Endothelial cell of umbilical vein (primary cell): Measurements from ENCODE around the gene CENPP. TPM values are rescaled to one million over a fixed set of nuclear protein-coding genes. Genes with fewer than 3 reads are reported as not detected.

Experiments used
- BruUV-seq: library from RNA; stranded (reverse); fragments of 400-500 nt; replicated peaks from 2 replicates; lab custom pipeline; 2021; lab: Mats Ljungman, UMichigan
- CTCF ChIA-PET: fragments of 300-600, 350-600 bp; sonication (Branson Sonifier 250); formaldehyde crosslinking; loops from one replicate; lab custom pipeline; 2021; ENCODE audit warnings: antibody characterized with exemption, inconsistent platforms; lab: Charles Lee
- POLR2A ChIA-PET: fragments of 300-600, 350-600 bp; sonication (Branson Sonifier 250); formaldehyde crosslinking; loops from one replicate; lab custom pipeline; 2021; ENCODE audit warnings: antibody characterized with exemption, inconsistent platforms; lab: Charles Lee
- DNase-seq: peaks from one replicate; pipeline ENCODE4 v3.0.0-alpha.2; 2011; ENCODE audit warnings: low read depth, low spot score
- FAIRE-seq: peaks from 2 replicates; lab custom pipeline; 2011; peaks lifted over from hg19 to GRCh38; lab: Jason Lieb, UNC
- H2AFZ ChIP-seq: 2 replicates; pipeline ENCODE4 v1.6.0; 2012; ENCODE audit warnings: low read depth, low read length, control low read depth, inconsistent platforms
- H3K27ac ChIP-seq: 2 replicates; pipeline ENCODE4 v1.5.1; 2011; ENCODE audit warnings: low read depth, mild to moderate bottlenecking, control low read depth, low read length, moderate library complexity; ENCODE audit not compliant: insufficient read depth
- H3K27me3 ChIP-seq, 2 experiments: 2 replicates each; pipeline versions ENCODE4 v1.6.0 to v1.6.1; 2011; ENCODE audit warnings: low read length in 2 of 2, mixed read lengths in 1 of 2; ENCODE audit not compliant: control insufficient read depth in 2 of 2, insufficient read depth in 2 of 2
- H3K36me3 ChIP-seq, 2 experiments: 2 replicates in 1 of 2; 3 replicates in 1 of 2; pipeline ENCODE4 v1.5.1; 2011; ENCODE audit warnings: low read length in 2 of 2, mild to moderate bottlenecking in 1 of 2, moderate library complexity in 1 of 2; ENCODE audit not compliant: control insufficient read depth in 2 of 2, insufficient read depth in 2 of 2; ENCODE audit errors: extremely low read depth in 1 of 2
- H3K4me1 ChIP-seq: 3 replicates; pipeline ENCODE4 v1.5.1; 2011; ENCODE audit warnings: mild to moderate bottlenecking, low read length; ENCODE audit not compliant: control insufficient read depth, insufficient read depth; ENCODE audit errors: extremely low read depth
- H3K4me2 ChIP-seq: 2 replicates; pipeline ENCODE4 v1.6.1; 2011; ENCODE audit warnings: low read length, control low read depth, mixed read lengths; ENCODE audit not compliant: insufficient read depth
- H3K4me3 ChIP-seq, 3 experiments: fragments of 200-600 bp in 1 of 3; sonication (generic), shearing (Covaris generic) in 1 of 3; replicated peaks in 1 of 3; 2 replicates each; pipeline ENCODE4 v1.5.1; 2011 to 2016; ENCODE audit warnings: control low read depth in 3 of 3, low read length in 3 of 3, mild to moderate bottlenecking in 2 of 3, inconsistent platforms in 1 of 3, low read depth in 1 of 3, moderate library complexity in 1 of 3; ENCODE audit not compliant: insufficient read depth in 1 of 3
- H3K79me2 ChIP-seq: 2 replicates; pipeline ENCODE4 v1.6.0; 2012; ENCODE audit warnings: low read length, inconsistent platforms; ENCODE audit not compliant: control insufficient read depth, insufficient read depth
- H3K9ac ChIP-seq: replicated peaks from 2 replicates; pipeline ENCODE3; 2011; ENCODE audit warnings: low read length, control low read depth; ENCODE audit not compliant: insufficient read depth; ENCODE audit errors: extremely low read depth
- H3K9me1 ChIP-seq: replicated peaks from 3 replicates; pipeline ENCODE4 v1.6.0; 2011; ENCODE audit warnings: mild to moderate bottlenecking, low read length; ENCODE audit not compliant: control insufficient read depth, insufficient read depth; ENCODE audit errors: extremely low read depth
- H3K9me3 ChIP-seq: replicated peaks from 2 replicates; pipeline ENCODE4 v1.5.1; 2012; ENCODE audit warnings: low read length, inconsistent platforms; ENCODE audit not compliant: control insufficient read depth, insufficient read depth
- H4K20me1 ChIP-seq: replicated peaks from 2 replicates; pipeline ENCODE3; 2011; ENCODE audit warnings: mild to moderate bottlenecking, low read length; ENCODE audit not compliant: control insufficient read depth, insufficient read depth; ENCODE audit errors: extremely low read depth
- CTCF ChIP-seq, 2 donors: IDR thresholded peaks; 1 replicate in 1 of 2; 2 replicates in 1 of 2; pipeline ENCODE4 v1.5.1; 2011; ENCODE audit warnings: low read length in 2 of 2, mild to moderate bottlenecking in 2 of 2, moderate library complexity in 2 of 2, control low read depth in 1 of 2, inconsistent platforms in 1 of 2, low read depth in 1 of 2; ENCODE audit not compliant: insufficient read depth in 1 of 2; ENCODE audit errors: extremely low read depth in 1 of 2
- EZH2 ChIP-seq: IDR thresholded peaks from 2 replicates; pipeline ENCODE4 v1.6.1; 2012; ENCODE audit warnings: borderline replicate concordance, low read depth, mild to moderate bottlenecking, moderate library complexity, low read length, inconsistent platforms; ENCODE audit not compliant: severe bottlenecking
- FOS ChIP-seq: IDR thresholded peaks from 2 replicates; pipeline ENCODE4 v1.6.1; 2011; ENCODE audit warnings: mild to moderate bottlenecking, low read length, moderate library complexity, borderline replicate concordance; ENCODE audit not compliant: insufficient read depth
- GATA2 ChIP-seq: IDR thresholded peaks from 2 replicates; pipeline ENCODE4 v1.7.0; 2011; ENCODE audit warnings: low read depth, mild to moderate bottlenecking, moderate library complexity, mixed read lengths, low read length; ENCODE audit not compliant: insufficient read length, insufficient read depth
- JUN ChIP-seq: IDR thresholded peaks from 2 replicates; pipeline ENCODE4 v1.6.1; 2011; ENCODE audit warnings: borderline replicate concordance, low read depth; ENCODE audit not compliant: insufficient read length, insufficient read depth
- MYC ChIP-seq: IDR thresholded peaks from one replicate; pipeline ENCODE4 v1.6.1; 2011; ENCODE audit warnings: mild to moderate bottlenecking, low read depth, low read length
- POLR2A ChIP-seq: IDR thresholded peaks from 2 replicates; pipeline ENCODE4 v1.6.1; 2012; ENCODE audit warnings: low read depth, mild to moderate bottlenecking, control low read depth, low read length
- POLR2AphosphoS5 ChIP-seq: IDR thresholded peaks from 2 replicates; pipeline ENCODE4 v1.6.1; 2012; ENCODE audit warnings: low read depth, mild to moderate bottlenecking, control low read depth, low read length, moderate library complexity; ENCODE audit not compliant: insufficient read depth
- dilution Hi-C: fragments of 300-500 bp; cut with MboI; formaldehyde crosslinking; loops from one replicate; pipeline ENCODE4 v1.15.0; 2019; ENCODE audit warnings: low sequenced_read_pairs; ENCODE audit not compliant: extremely low pct_ligation_motif_present
- intact Hi-C: fragments of 100-400 bp; cut with micrococcal nuclease; formaldehyde crosslinking; loops from one replicate; pipeline ENCODE4 v1.10.0; 2022
- polyA plus RNA-seq, 4 experiments: library from polyadenylated mRNA; depleted of rRNA in 3 of 4; stranded (reverse) in 3 of 4; unstranded in 1 of 4; fragments of >200 nt; gene quantifications; 2 replicates each; pipeline versions ENCODE4 v1.2.1 to v1.2.3, GENCODE V29; 2011 to 2012; ENCODE audit warnings: missing spikeins in 1 of 4
- total RNA-seq: library from RNA; stranded (reverse); gene quantifications from 2 replicates; pipeline ENCODE4 v1.2.3, GENCODE V29; 2021

The CENPP gene
- total and polyA plus RNA-seq, 2 donors (not counting 3 experiments of a cell fraction or from before 2014, with no cell fraction given), result 1.2 to 12.0 TPM

DNA sequence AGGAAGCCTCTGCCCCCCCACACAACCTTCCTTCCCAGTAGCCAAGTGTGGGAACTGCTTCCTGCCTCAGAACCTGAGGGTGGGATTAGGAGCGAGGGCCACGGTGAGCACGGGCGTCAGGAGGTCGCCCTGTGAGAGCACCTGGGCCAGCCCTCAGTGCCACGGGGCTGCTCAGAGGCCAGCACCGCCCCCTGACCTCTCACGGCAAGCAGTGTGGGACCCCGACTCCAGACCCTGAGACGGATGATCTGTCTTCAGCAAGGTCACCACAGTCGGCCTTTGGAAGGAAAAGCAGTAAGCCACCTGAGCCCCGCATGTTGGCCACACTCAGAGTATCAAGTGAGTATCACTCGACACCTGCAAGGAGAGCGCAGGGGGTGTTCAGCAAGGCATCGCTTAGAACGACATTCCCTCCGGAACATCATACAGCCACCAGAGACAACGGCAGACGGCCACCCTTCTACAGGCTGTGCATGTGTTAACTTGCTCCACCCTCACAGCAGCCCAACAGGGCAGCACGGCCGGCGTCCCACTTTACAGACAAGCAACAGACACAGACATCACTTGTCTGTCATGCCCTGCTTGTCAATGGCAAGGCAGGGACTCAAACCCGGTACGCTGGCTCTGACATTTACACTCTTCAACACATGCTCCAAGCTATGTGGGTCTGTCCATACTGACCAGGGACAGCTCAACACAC is 294.0 kb downstream of the CENPP start:
- CTCF ChIA-PET, result no interaction called here
- FAIRE-seq, result no peak
- no peak overlapping the region for H3K9ac ChIP-seq
- H3K27ac ChIP-seq, result no peak overlapping the region
- dilution Hi-C loops (no loop called here), intact Hi-C loops (no loop called here)
- POLR2A ChIA-PET, result no interaction called here
- H3K79me2 ChIP-seq, result no peaks in the 10 kb centered on the region
- H2AFZ ChIP-seq, result no peak overlapping the region
- H3K4me2 ChIP-seq, result no peak overlapping the region
- TF ChIP-seq EZH2 (no peak), POLR2A (no peak), MYC (no peak), CTCF (IDR thresholded peaks at IDR 0.05; ENCODE audit: extremely low read depth in 1 of 2, insufficient read depth in 1 of 2, low read depth in 1 of 2, low read length in 2 of 2) (no peak), FOS (no peak), GATA2 (no peak), POLR2AphosphoS5 (no peak), JUN (no peak)
- H3K9me3 ChIP-seq, result no peaks in the 10 kb centered on the region
- no peak for DNase-seq
- H3K4me3 ChIP-seq, result no peak overlapping the region
- no peaks in the 10 kb centered on the region for H3K4me1 ChIP-seq
- no peaks in the 10 kb centered on the region for H4K20me1 ChIP-seq
- H3K27me3 ChIP-seq, result no peaks in the 10 kb centered on the region
- no peaks in the 10 kb centered on the region for H3K9me1 ChIP-seq
- BruUV-seq, result no TSS peak
- H3K36me3 ChIP-seq, result peaks cover 17 to 19% of the 10 kb centered on the region in 2 experiments
